HG02763 (cell line): ENCODE measurements around the gene ZNF10.

Experiments
- ATAC-seq: cut with Tn5 transposase; IDR thresholded peaks from one replicate; pipeline ENCODE4 v1.9.1; 2021; ENCODE audit warnings: mild to moderate bottlenecking, moderate library complexity; ENCODE audit not compliant: unreplicated experiment

The ZNF10 gene

DNA sequence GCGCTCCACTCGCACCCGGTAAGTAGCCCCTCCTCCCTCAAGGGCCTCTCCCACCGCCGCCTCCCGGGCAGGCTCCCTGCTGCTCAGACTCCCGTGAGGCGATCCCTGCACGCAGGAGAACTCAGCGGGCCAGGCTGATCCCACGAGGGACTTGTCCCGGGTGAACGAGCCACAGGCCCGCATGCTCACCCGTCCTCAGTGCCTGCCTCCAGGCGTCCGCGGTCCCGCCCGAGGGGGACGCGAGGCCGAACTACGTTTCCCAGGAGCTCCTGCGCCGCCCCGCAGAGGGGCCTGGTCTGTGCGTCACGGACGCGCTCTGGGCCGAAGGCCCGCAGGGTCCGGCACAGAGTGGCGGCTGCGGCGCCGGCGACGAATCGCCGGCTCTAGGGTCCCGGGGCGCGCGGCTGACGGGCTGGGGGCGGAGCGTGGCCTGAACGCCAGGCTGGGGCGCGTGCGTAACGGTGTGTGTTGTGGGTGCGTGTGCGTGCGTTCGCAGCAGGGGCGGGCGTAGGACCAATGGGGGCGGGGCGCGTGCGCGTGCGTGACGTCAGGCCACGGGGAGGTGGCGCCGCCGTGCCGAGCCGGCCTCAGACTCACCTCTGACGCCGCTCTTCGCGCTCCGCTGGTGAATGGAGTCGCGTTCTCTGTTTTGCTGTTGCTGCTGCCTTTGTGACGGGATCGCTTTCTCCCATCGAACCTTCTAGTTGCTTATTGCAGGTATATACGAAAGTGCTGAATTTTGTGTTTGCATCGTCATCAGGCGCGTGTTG, at the start of gene ZNF10, which contains the start of gene ZNF891:
ZNF10 (plus strand) TSS at position 590 of the 770 bp plus-strand sequence. CDS start 13,866 bp downstream, outside the sequence.
ZNF891 (minus strand) TSS at position 237 of the 770 bp plus-strand sequence. CDS start 8,356 bp downstream, outside the sequence.
- ATAC-seq: peak; percentile 96

DNA sequence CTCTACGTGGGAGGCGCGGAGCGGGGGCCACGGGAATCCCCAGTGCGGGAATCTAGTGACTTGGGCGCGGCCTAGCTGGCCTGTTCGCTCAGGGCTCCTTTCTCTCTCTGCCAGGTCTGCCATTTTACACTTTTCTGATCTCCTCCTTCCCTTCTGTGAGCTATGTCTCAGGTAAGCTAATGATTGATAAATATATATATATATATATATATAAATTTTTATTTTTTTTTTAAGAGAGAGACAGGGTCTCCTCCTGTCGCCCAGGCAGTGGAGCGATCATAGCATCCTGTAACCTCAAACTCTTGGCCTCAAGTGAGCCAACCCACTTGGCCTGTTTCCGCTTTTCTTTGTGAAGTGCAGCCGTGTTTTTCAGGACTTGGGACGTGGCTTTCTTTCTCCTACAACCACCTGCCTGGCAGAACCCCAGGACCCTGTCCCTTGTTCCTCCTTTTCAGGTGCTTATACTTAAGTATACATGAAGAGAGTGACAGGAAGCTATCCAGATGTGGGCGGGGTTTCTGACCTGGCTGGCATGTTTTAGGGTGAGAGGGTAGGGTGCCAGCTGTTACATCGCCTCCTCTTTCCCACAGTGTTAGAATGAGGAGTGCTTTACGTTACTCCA, 49.2 kb upstream of the ZNF10 start:
- ATAC-seq: no peak

DNA sequence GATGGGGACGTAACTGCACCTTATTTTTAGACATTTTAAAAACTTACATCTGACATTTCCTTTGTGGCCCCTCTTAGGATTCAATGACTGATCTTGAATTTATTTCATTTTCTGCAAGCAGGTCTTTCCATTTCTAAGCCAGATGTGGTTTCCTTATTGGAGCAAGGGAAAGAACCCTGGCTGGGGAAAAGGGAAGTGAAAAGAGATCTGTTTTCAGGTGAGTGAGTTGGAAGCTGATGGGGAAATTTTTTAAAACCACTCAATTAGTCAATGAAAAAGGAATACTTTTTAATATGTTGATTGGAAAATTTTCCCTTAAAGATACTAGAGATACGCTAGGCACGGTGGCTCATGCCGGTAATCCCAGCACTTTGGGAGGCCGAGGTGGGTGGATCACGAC, 47.1 kb upstream of the ZNF10 start:
- ATAC-seq: no peak

DNA sequence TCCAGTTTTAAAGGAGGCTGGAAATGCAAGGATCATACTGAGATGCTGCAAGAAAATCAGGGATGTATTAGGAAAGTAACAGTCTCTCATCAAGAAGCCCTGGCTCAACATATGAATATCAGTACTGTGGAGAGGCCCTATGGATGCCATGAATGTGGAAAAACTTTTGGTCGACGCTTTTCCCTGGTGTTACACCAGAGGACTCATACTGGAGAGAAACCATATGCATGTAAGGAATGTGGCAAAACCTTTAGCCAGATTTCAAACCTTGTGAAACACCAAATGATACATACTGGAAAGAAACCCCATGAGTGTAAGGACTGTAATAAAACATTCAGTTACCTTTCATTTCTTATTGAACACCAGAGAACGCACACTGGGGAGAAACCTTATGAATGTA, 24.8 kb upstream of the ZNF10 start:
- ATAC-seq: no peak

DNA sequence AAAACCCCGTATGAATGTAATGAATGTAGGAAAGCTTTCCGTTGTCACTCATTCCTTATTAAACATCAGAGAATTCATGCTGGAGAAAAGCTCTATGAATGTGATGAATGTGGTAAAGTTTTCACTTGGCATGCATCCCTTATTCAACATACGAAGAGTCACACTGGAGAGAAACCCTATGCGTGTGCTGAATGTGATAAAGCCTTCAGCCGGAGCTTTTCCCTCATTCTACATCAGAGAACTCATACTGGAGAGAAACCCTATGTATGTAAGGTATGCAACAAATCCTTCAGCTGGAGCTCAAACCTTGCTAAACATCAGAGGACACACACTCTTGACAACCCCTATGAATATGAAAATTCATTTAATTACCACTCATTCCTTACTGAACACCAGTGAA, 24.2 kb upstream of the ZNF10 start:
- no peak for ATAC-seq

DNA sequence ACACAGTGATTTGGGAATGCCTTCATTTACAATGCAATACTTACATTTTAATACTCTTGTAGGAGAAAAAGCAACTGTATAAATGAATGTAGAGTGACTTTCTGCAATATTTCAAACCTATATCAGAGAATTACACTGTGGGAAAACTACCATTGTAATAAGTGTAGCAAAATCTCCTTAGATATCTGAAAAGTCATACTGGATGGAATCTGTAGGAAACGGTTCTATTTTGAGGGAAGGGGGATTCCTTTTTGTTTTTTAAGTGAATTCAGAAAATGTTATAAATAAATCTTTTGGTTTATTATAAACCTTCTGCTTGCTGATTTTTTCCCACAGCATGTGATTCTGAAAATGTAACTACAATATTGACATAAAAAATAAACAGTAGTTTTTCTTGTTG, 23.3 kb upstream of the ZNF10 start:
- ATAC-seq: no peak

DNA sequence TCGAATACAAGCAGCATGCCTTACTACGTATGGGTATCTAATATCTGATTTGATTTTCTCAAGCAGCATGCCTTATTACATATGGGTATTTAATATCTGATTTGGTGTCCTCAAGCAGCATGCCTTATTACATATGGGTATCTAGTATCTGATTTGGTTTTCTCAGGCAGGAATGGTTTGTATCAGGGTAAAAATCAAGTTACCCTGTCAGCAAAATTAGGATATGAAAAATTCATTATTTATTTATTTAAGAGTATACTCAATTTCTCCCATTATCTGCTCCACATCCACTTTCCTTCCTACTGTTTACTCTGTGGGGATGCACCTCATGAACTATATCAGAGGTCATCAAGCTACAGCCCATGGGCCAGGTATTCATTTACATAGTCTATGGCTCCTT, 22.3 kb upstream of the ZNF10 start:
- ATAC-seq: no peak

DNA sequence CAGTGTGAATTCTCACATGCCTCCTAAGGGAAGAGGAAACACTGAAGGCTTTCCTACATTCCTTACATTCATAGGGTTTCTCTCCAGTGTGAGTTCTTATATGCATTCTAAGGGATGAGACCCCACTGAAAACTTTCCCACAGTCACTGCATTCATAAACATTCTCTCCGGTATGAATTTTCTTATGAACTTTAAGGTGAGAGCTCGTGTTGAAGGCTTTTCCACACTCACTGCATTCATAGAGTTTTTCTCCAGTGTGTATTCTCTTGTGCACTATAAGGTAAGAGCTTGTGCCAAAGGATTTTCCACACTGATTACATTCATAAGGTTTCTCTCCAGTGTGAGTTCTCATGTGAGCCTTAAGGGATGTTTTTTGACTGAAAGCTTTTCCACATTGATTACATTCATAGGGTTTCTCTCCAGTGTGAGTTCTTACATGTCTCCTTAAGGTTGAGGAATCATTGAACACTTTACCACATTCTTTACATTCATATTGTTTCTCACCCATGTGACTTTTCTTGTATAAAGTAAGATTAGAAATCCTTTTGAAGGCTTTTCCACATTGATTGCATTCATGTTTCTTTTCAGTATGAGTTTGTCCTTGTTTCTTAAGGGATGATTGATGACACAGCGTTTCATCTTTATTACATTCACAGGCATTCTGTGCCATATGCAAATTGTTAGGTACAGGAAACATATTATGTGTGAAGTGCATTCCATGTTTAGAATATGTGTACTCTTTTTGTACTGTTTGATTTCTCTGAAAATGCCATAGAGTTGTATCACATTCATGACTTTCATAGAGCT, 9.8 kb upstream of the ZNF10 start:
- no peak for ATAC-seq

DNA sequence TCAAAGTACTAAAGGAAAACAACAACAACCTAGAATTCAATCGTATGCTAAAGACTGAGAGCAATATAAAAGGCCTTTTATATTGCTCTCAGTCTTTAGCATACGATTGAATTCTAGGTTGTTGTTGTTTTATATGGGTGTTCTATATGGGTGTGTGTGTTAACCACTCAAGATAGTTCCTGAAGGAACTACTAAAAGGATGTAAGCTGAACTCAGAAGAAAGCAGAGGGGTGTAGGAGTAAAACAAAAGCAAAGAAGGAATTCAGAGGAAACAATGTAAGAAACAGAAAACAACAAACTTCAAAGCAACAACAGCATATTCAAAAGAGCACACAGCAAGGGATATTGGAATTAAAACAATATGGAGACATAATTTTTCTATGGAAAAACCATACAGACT, 5.8 kb upstream of the ZNF10 start:
- ATAC-seq: no peak

DNA sequence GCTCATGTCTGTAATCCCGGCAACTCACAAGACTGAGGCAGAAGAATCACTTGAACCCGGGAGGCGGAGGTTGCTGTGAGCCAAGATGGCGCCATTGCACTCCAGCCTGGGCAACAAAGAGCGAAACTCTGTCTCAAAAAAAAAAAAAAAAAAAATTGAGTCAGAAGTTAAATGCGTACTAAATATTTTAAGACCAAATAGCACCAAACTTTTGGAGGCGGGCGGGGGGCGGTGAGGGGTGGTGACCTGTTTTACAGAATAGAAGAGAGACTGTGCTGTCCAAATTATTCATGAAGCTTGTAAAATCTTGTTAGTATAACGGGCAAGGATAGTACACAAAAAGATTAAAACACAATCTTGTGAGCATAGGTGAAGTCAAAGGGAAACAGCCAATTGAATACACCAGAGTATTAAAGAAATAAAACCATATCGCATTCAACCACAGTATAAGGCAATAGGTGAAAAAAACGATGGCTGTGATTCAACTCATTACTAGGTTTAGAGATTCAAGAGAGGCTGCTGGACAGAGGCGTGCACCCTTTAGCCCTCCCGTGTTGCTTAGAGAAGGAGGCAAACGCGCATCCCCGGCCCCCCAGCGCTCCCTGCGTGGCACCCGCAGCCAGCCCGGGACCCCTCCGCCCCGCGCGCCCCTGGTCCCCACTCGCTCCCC, 924 bp upstream of the ZNF10 start:
- no peak for ATAC-seq

DNA sequence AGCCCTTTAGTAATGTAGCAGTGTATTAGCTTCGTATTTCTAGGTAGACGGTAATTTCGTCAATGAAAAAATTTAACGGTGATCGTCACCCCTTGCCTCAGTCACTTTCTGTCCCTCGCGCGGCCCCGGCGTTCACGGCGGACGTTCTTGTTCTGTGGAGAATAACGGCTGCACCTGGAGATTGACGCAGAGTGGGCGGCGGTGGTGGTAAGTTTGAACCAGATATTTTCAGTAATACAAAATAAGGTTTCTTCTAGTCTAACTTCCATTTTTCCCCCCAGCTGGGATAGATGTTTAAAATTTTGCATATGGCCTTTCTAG, 341 bp downstream of the ZNF10 start:
- ATAC-seq: no peak

DNA sequence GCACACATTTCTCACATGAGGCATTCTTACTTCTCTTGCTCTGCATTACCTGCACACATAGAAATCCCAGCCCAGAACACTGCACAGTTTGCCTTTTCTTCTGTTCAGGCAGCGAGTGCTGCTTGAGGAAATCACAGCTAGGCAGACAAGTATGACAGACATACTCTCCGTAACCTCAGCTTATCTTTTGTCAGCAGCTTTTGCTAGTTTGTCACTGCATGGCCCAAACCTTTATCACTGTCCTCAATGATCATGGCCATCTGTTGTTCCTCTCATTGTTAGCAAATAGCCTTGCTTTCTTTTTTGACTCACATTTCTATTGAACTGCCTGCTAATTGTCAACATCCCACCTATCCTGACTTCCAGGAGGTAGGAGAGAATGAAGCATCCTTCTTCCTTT, 5.3 kb downstream of the ZNF10 start:
- no peak for ATAC-seq

DNA sequence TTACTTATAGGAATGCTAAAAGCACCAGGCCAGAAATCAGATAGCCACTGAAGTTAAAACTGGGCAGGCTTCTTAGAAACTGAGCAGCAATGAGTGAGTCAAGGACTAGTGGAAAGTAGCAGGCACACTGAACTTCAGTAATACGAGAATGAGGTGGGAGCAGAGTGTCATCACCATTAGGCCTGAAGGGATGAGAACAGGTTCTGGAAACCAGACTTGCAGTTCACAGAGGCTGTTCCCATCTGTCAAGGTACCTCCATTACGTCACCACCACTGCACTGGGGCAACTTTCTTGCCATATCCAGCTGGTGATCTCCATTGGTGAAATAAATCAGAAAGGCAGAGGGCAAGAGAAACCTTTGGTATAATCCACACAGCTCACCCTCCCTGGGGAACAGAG, 15.6 kb downstream of the ZNF10 start:
- ATAC-seq: no peak

DNA sequence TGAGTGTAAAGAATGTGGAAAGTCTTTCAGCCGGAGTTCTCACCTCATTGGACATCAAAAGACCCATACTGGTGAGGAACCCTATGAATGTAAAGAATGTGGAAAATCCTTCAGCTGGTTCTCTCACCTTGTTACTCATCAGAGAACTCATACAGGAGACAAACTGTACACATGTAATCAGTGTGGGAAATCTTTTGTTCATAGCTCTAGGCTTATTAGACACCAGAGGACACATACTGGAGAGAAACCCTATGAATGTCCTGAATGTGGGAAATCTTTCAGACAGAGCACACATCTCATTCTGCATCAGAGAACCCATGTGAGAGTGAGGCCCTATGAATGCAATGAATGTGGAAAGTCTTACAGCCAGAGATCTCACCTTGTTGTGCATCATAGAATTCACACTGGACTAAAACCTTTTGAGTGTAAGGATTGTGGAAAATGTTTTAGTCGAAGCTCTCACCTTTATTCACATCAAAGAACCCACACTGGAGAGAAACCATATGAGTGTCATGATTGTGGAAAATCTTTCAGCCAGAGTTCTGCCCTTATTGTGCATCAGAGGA, 25.8 kb downstream of the ZNF10 start:
- no peak for ATAC-seq

DNA sequence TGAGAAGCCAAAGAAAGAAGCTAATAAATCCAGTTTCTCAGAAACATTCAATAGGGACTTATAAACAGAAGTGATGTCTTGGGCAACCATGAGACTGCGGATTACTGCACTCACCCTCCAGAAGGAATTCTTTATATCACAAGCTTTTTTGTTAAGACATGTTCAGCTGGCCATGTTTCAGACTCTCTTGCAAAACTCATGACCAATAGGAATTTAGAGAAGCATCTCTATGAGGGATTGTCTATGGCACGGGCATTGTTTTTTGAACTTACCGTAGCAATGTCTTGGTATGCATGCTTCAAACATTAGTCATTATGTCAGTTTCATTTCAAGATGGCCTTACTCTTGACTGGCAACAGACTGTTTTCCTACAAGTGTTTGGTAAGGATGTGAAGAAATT, 35.3 kb downstream of the ZNF10 start:
- no peak for ATAC-seq

DNA sequence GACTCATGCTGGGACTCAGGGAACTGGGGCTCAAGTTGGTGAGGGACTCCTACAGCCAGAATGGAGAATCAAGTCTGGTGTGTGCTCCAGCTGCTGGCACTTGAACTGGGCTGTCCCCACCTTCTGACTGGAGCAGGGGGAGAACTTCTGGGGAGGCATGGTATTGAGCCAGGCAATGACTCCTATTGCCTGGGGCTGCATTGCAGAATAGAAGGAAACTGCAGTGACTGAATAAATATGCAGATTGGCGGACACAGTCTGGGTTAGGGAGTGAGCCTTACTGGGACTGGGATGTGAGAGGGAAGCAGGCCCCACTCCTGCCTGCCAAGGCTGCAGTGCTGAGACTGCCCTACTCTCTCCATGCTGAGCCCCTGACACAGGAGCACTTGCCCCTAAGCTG, 42.1 kb downstream of the ZNF10 start:
- ATAC-seq: no peak

DNA sequence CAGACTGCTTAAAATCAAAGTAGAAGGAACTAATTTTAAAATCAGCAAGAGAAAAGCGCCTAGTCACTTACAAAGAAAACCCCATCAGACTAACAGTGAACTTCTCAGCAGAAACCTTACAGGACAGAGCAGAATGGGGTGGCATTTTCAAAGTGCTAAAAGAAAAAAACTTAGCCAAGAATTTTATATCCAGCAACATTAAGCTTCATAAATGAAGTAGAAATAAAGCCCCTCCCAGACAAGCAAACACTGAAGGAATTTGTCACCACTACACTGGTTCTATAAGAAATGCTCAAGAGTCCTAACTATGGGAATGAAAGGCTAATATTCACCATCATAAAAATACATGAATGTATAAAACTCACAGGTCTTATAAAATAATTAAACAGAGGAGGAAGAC, 44.5 kb downstream of the ZNF10 start:
- ATAC-seq: no peak

DNA sequence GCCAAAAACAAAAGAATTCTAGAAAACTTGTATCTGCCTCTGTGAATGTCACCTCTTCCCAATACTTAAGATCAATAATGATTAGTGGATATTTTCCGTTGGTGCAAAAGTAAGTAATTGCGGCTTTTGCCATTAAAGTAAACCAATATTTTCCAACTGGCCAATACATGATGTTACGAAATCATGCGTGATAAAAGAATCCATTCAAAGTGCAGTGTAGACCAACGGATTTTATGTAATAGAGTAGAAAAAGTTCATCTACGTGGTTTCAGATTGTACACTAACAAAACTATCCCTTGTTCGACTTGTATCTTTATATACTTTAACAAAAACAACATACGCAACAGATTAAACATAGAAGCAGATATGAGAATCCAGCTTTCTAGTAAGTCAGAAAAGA, 50.2 kb downstream of the ZNF10 start:
- no peak for ATAC-seq

DNA sequence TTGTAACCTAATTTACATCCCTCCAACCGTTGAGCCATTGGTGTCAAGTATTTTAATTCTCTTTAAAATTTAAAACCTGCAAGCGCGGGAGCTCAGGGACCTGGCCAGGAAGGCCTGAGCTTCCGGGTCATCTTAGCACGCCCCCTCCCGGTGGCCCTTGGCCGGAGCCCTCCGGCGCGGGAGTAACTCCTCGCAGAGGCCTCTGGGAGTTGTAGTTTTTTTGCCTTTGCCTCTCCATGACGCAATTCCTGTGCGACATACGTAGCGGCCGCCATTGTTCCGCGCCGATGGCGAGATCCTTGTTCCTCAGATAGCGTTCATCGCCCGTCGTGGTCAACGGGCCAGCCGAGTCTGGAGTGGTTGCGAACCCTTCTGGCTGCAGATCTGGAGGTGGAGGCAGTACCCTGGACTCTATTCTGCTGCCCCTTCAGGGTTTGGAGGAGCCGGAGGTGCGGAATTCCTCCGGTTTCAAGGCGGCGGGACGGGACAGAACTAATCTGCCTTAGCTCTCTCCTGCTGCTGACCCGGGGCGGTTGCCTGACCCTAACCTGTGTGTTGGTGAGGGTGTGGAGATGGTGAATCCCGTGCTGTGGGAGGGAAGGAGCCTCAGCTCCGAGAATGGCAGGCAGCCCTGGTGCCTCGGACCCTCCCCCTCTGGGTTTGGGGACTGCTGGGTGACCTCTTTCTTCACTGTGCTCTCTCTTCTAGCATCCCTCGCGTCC, 51.0 kb downstream of the ZNF10 start, which contains the start of gene ZNF268:
ZNF268 (plus strand) TSS at position 258 of the 722 bp plus-strand sequence. CDS start 503 bp downstream, outside the sequence.
- peak; percentile 93 for ATAC-seq

DNA sequence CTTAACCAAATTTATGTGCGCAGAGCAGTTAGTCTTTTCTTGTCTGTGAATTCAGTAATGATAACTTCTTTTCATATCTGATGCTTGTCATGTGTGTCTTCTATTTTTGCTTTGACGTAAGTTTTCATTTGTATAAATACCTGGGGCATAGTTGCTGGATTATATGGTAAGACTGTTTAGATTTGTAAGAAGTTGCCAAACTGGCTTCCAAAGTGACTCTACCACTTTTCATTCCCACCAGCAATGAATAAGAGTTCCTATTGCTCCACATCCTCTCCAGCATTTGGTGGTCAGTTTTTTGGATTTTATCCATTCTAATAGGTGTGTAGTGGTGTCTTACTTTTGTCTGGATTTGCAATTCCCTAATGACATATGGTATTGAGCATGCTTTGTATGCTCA, 59.7 kb downstream of the ZNF10 start:
- ATAC-seq: no peak
